ENCODE results near the gene RGPD5.
"Not testable (repeated sequence)": the region's sequence is repeated elsewhere in the genome, so short reads cannot be mapped to it uniquely, and the experiment has no call there.

RGPD5 gene

DNA sequence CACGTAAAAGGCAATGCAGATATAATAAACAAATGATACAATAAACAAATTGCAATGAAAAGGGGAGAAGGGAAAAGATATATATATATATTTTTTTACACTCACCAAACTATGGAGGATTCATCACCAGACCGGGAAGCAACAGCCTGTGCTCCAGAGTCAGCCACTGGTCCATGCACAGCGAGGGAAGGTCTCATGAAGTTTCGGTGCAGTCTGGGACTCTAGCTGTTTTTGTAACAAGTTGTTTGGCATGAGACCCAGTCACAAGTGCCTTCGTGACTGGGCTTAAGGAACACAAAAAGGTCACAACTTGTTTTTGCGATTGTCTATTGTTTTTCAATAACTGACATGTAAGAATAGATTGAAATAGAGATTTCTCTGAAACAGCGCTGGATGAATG, 99.6 kb downstream of the RGPD5 start:
- DNase-seq (ENCODE audit: low spot score) = not testable (repeated sequence)

DNA sequence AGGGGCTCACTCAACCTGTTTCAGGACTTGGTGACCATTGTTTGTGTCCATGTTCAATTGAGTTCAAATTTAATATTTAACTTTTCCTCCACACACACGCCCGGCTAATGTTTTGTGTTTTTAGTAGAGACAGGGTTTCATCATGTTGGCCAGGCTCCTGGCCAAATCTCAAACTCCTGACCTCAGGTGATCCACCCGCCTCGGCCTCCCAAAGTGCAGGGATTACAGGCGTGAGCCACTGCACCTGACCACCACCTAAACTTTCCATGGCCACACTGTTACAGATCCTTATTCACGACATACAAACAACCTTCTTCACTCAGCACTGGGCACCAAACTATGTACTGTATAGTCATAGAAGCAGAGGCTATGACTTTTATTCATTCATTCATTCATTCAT, 100.0 kb downstream of the RGPD5 start:
- DNase-seq (ENCODE audit: low spot score) = not testable (repeated sequence)

DNA sequence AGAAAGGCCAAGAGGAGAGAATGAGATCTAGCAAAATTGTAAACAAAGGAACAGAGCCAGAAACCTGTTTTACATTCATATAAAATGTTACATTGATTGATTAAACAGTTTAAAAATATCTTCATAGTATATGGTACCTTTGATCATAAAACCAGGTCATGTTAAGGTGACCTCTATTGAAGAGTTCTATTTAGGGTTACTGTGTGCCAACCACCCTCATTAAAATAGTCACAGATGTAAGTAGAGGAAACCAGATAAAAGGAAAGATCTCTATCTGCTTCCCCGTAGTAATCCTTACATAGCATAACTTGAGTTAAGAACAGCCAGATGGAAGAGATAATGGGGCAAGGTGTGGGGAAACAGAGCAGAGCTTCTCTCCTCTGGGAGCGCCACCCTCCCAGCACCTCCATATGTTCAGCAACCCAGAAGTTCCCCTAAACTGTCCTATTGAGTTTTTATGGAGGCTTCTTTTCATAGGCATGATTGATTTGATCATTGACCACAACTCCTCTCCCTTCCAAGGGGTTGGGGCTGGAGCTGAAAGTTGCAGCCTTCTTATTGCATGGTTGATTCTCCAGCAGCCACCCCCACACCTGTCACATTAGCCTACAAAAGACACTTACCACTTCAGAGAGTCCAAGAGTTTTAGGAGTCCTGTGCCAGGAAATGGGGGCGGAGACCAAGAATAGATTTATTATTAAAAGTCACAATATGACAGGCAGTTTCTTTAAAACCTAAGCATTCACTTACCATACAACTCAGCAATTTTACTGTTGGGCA, 101.2 kb downstream of the RGPD5 start:
- not testable (repeated sequence) for DNase-seq (ENCODE audit: low spot score)

DNA sequence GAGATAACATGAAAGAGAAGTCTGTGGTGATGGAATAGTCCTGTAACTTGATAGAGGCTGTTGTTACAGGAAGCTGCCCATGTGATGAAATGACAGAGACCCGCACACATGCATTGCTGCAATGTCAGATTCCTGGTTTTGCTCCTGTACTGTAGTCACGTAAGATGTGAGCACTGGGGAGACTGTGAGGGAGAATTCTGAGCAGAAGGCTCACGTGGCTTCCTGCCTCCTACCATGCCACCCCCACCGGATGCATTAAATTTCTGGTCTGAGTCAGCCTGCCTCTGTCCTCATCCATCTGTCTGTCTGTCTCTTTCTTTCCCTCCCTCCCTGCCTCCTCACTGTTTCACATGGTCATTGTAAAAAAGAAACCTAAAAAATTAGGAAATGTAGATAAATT, 102.1 kb downstream of the RGPD5 start:
- not testable (repeated sequence) for DNase-seq (ENCODE audit: low spot score)

GRCh38 chr2:109897769-109898461, 103.8 kb downstream of the RGPD5 start:
- not testable (repeated sequence) for DNase-seq (ENCODE audit: low spot score)

DNA sequence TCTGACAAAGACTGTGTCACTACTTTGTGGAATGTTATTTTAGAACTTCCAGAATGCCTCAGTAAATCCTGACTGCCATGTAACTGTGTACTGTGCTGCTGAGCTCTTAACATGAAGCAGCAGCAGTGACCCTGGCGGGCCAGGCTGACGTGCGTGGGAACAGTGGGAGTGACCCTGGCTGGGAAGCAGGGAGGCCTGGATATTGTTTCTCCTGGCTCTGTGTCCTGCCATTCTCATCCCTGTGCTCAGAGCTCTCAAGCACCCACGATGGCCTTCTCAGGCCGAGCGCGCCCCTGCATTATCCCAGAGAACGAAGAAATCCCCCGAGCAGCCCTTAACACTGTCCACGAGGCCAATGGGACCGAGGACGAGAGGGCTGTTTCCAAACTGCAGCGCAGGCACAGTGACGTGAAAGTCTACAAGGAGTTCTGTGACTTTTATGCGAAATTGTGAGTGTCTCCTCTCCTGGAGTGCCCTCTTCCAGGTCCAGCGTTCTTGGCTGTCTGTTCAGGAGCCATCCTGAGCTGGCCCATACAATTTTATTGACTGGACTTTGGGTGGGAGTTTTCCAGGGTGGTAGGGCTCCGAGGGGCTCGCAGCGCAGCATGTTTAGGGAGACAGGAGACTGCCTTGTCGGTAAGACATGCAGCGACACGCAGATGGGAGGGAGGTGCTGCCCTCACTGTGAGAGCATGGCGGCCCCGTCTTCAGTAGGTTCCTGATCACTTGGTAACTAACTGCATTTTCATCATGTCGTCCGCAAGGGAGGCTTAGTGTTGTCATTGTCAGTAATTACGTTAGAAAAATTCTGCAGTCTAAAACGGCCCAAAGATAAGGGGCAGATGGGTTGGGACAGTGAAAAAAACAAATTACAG, 104.6 kb downstream of the RGPD5 start, which contains the start of gene LIMS3:
Gene LIMS3 (plus strand): TSS at position 227 of the 875 bp plus-strand sequence. CDS start 41 bp downstream, at position 268.
- not testable (repeated sequence) for DNase-seq (ENCODE audit: low spot score)

- DNase-seq (ENCODE audit: low spot score) = not testable (repeated sequence)
Observed at GRCh38 chr2:109905796-109906195, 111.7 kb downstream of the RGPD5 start.

All from hematopoietic multipotent progenitor cell treated with erythropoietin and hydrocortisone succinate and interleukin-3 and kit ligand, for 15 days (in vitro differentiated cells).